ENCODE measurements around the gene FHOD3.

Gene FHOD3

GRCh38 chr18:36382854-36383253 is 85.3 kb downstream of the FHOD3 start:
- DNase-seq (ENCODE audit: low read depth): no peak

- DNase-seq (ENCODE audit: low read depth): no peak
Measured at GRCh38 chr18:36386150-36386920, 88.8 kb downstream of the FHOD3 start.

GRCh38 chr18:36387310-36387709 is 89.8 kb downstream of the FHOD3 start:
- DNase-seq (ENCODE audit: low read depth): peak; percentile 56

GRCh38 chr18:36388310-36388709 is 90.8 kb downstream of the FHOD3 start:
- DNase-seq (ENCODE audit: low read depth): no peak

GRCh38 chr18:36389027-36389426 is 91.5 kb downstream of the FHOD3 start:
- DNase-seq (ENCODE audit: low read depth): no peak

- DNase-seq (ENCODE audit: low read depth): no peak
Measured at GRCh38 chr18:36389811-36390581, 92.5 kb downstream of the FHOD3 start.

- no peak for DNase-seq (ENCODE audit: low read depth)
Measured at GRCh38 chr18:36391426-36392145, 94.1 kb downstream of the FHOD3 start.

- DNase-seq (ENCODE audit: low read depth): no peak
Measured at GRCh38 chr18:36392164-36392978, 94.9 kb downstream of the FHOD3 start.

- no peak for DNase-seq (ENCODE audit: low read depth)
Measured at GRCh38 chr18:36392979-36393287, 95.4 kb downstream of the FHOD3 start.

GRCh38 chr18:36394486-36394885 is 97.0 kb downstream of the FHOD3 start:
- no peak for DNase-seq (ENCODE audit: low read depth)

- peak; percentile 45 for DNase-seq (ENCODE audit: low read depth)
Measured at GRCh38 chr18:36396190-36396589, 98.7 kb downstream of the FHOD3 start.

- DNase-seq (ENCODE audit: low read depth): no peak
Measured at GRCh38 chr18:36397033-36397432, 99.5 kb downstream of the FHOD3 start.

- no peak for DNase-seq (ENCODE audit: low read depth)
Measured at GRCh38 chr18:36398419-36398818, 100.9 kb downstream of the FHOD3 start.

GRCh38 chr18:36399055-36399454 is 101.5 kb downstream of the FHOD3 start:
- DNase-seq (ENCODE audit: low read depth): no peak

- DNase-seq (ENCODE audit: low read depth): no peak
Measured at GRCh38 chr18:36401462-36401861, 103.9 kb downstream of the FHOD3 start.

- no peak for DNase-seq (ENCODE audit: low read depth)
Measured at GRCh38 chr18:36402765-36403396, 105.4 kb downstream of the FHOD3 start.

- no peak for DNase-seq (ENCODE audit: low read depth)
Measured at GRCh38 chr18:36403896-36404820, 106.6 kb downstream of the FHOD3 start.

- DNase-seq (ENCODE audit: low read depth): no peak
Measured at GRCh38 chr18:36405611-36406010, 108.1 kb downstream of the FHOD3 start.

- no peak for DNase-seq (ENCODE audit: low read depth)
Measured at GRCh38 chr18:36406805-36407204, 109.3 kb downstream of the FHOD3 start.

GRCh38 chr18:36408606-36409005 is 111.1 kb downstream of the FHOD3 start:
- no peak for DNase-seq (ENCODE audit: low read depth)
